CD8-positive, alpha-beta memory T cell (primary cell): ENCODE measurements around the gene KCTD1. TPM values are rescaled to one million over a fixed set of nuclear protein-coding genes. Genes with fewer than 3 reads are reported as not detected.

Experiments
- CTCF ChIA-PET: fragments of 350-600 bp; sonication (Branson Sonifier 250); formaldehyde crosslinking; loops from one replicate; lab custom pipeline; 2021; ENCODE audit warnings: antibody characterized with exemption; lab: Charles Lee
- POLR2A ChIA-PET: fragments of 350-600 bp; sonication (Branson Sonifier 250); formaldehyde crosslinking; loops from one replicate; lab custom pipeline; 2021; ENCODE audit warnings: antibody characterized with exemption; lab: Charles Lee
- DNase-seq, 5 donors: peaks; one replicate each; pipeline versions ENCODE4 v3.0.0 to v3.0.0-alpha.2; 2020 to 2022; ENCODE audit warnings: mixed read lengths in 1 of 5
- H3K27ac ChIP-seq: one replicate; pipeline ENCODE4 v1.7.0; 2013; ENCODE audit warnings: low read depth, mild to moderate bottlenecking, low read length, moderate library complexity
- H3K27me3 ChIP-seq: 2 replicates; pipeline ENCODE4 v1.7.0; 2013; ENCODE audit warnings: low read length, mild to moderate bottlenecking; ENCODE audit not compliant: insufficient read depth, poor library complexity, severe bottlenecking
- H3K36me3 ChIP-seq: 2 replicates; pipeline ENCODE4 v1.7.0; 2013; ENCODE audit warnings: mild to moderate bottlenecking, low read length, moderate library complexity; ENCODE audit not compliant: insufficient read depth
- H3K4me1 ChIP-seq: 2 replicates; pipeline ENCODE4 v1.7.0; 2013; ENCODE audit warnings: mild to moderate bottlenecking, low read length, moderate library complexity; ENCODE audit not compliant: insufficient read depth
- H3K4me3 ChIP-seq: 2 replicates; pipeline ENCODE4 v1.7.0; 2013; ENCODE audit warnings: mild to moderate bottlenecking, low read length
- H3K9me3 ChIP-seq: 2 replicates; pipeline ENCODE4 v1.7.0; 2013; ENCODE audit warnings: mild to moderate bottlenecking, low read length
- H3K27ac Mint-ChIP-seq, 8 donors: one replicate each; pipeline ENCODE4 v1.8.0; 2020 to 2021; ENCODE audit warnings: mixed read lengths in 8 of 8, mild to moderate bottlenecking in 6 of 8, inconsistent platforms in 3 of 8, moderate library complexity in 3 of 8
- H3K27me3 Mint-ChIP-seq, 2 donors: one replicate each; pipeline ENCODE4 v1.8.0; 2020 to 2021; ENCODE audit warnings: mixed read lengths in 2 of 2, mild to moderate bottlenecking in 1 of 2, moderate library complexity in 1 of 2
- H3K36me3 Mint-ChIP-seq, 3 donors: one replicate each; pipeline ENCODE4 v1.8.0; 2020 to 2021; ENCODE audit warnings: mixed read lengths in 3 of 3, inconsistent platforms in 1 of 3, mild to moderate bottlenecking in 1 of 3
- H3K4me1 Mint-ChIP-seq, 3 donors: one replicate each; pipeline ENCODE4 v1.8.0; 2020 to 2021; ENCODE audit warnings: mixed read lengths in 3 of 3, inconsistent platforms in 1 of 3, mild to moderate bottlenecking in 1 of 3
- H3K4me3 Mint-ChIP-seq, 7 donors: one replicate each; pipeline ENCODE4 v1.8.0; 2020 to 2021; ENCODE audit warnings: mixed read lengths in 7 of 7, mild to moderate bottlenecking in 6 of 7, moderate library complexity in 4 of 7, inconsistent platforms in 2 of 7
- H3K9me3 Mint-ChIP-seq, 5 donors: one replicate each; pipeline ENCODE4 v1.8.0; 2020 to 2022; ENCODE audit warnings: mixed read lengths in 5 of 5, mild to moderate bottlenecking in 3 of 5, moderate library complexity in 2 of 5, inconsistent platforms in 1 of 5
- polyA plus RNA-seq: library from polyadenylated mRNA; unstranded; fragments of 300-500 nt; fragmentation: Illumina TruSeq; gene quantifications from one replicate; pipeline ENCODE4 v1.2.3, GENCODE V29; 2021
- total RNA-seq, 2 experiments: library from RNA; stranded (reverse); gene quantifications; one replicate each; pipeline ENCODE4 v1.2.3, GENCODE V29; 2021

The KCTD1 gene
- total RNA-seq (1 to 10 TPM; 3.5 to 4.2 TPM), polyA plus RNA-seq (0.22 TPM)

- Histone ChIP-seq H3K27ac (no peak within 1 kb of the TSS), H3K4me3 (peak within 1 kb of the TSS; percentile 41), H3K4me1 (peaks cover 4% of the 10 kb centered on the region), H3K9me3 (no peaks in the 10 kb centered on the region), H3K36me3 (no peaks in the 10 kb centered on the region), H3K27me3 (peaks cover 18% of the 10 kb centered on the region)
- DNase-seq, result peak; percentile 25 to 75 (median 47)
- ChIA-PET CTCF (no interaction called here), POLR2A (no interaction called here)
- H3K4me3 Mint-ChIP-seq, result peak within 1 kb of the TSS; percentile 80 to 96 (median 84)
- peaks cover 21 to 36% of the 10 kb centered on the region in 2 donors for H3K27me3 Mint-ChIP-seq
- no peaks in the 10 kb centered on the region for H3K36me3 Mint-ChIP-seq
- H3K27ac Mint-ChIP-seq, result peak within 1 kb of the TSS in 2 of 8 donors; percentile 17 to 57
- no peaks in the 10 kb centered on the region for H3K9me3 Mint-ChIP-seq
- peaks cover 33 to 46% (median 45%) of the 10 kb centered on the region in 3 donors for H3K4me1 Mint-ChIP-seq
Observed at GRCh38 chr18:26548415-26549262, at the start of gene KCTD1. Gene KCTD1 (minus strand): TSS chr18:26548553. CDS start chr18:26548536, 17 bp downstream.

- H3K4me1 Mint-ChIP-seq, result no peaks in the 10 kb centered on the region
- Histone ChIP-seq H3K27ac (no peak overlapping the region), H3K27me3 (no peaks in the 10 kb centered on the region), H3K9me3 (no peaks in the 10 kb centered on the region), H3K4me3 (no peak overlapping the region), H3K4me1 (no peaks in the 10 kb centered on the region), H3K36me3 (no peaks in the 10 kb centered on the region)
- H3K27me3 Mint-ChIP-seq, result peaks cover 9 to 16% of the 10 kb centered on the region in 2 donors
- CTCF ChIA-PET, result no interaction called here
- H3K36me3 Mint-ChIP-seq, result no peaks in the 10 kb centered on the region
- no peak overlapping the region for H3K4me3 Mint-ChIP-seq
- H3K27ac Mint-ChIP-seq, result no peak overlapping the region
- POLR2A ChIA-PET, result no interaction called here
- no peak for DNase-seq
- H3K9me3 Mint-ChIP-seq, result peaks cover 0 to 5% (median 0%) of the 10 kb centered on the region in 5 donors
Observed at GRCh38 chr18:26593365-26594320, 45.3 kb upstream of the KCTD1 start.

- Mint-ChIP-seq H3K27ac (no peak overlapping the region), H3K36me3 (no peaks in the 10 kb centered on the region)
- POLR2A ChIA-PET, result no interaction called here
Observed at GRCh38 chr18:26584745-26585144, 36.4 kb upstream of the KCTD1 start.

GRCh38 chr18:26579941-26580618 is 31.7 kb upstream of the KCTD1 start:
- peaks cover 0 to 3% (median 0%) of the 10 kb centered on the region in 5 donors for H3K9me3 Mint-ChIP-seq
- Histone ChIP-seq H3K4me1 (no peaks in the 10 kb centered on the region), H3K27me3 (peaks cover 5% of the 10 kb centered on the region), H3K4me3 (no peak overlapping the region), H3K9me3 (no peaks in the 10 kb centered on the region), H3K27ac (no peak overlapping the region), H3K36me3 (no peaks in the 10 kb centered on the region)
- no peak overlapping the region for H3K4me3 Mint-ChIP-seq
- H3K4me1 Mint-ChIP-seq, result peaks cover 7 to 11% (median 9%) of the 10 kb centered on the region in 3 donors
- H3K36me3 Mint-ChIP-seq, result no peaks in the 10 kb centered on the region
- POLR2A ChIA-PET, result no interaction called here
- peaks cover 16 to 43% of the 10 kb centered on the region in 2 donors for H3K27me3 Mint-ChIP-seq
- DNase-seq, result no peak
- CTCF ChIA-PET, result no interaction called here
- H3K27ac Mint-ChIP-seq, result no peak overlapping the region

More at GRCh38 chr18:26584745-26585144, 36.4 kb upstream of the KCTD1 start:
- no peak overlapping the region for H3K4me3 Mint-ChIP-seq
- H3K4me1 Mint-ChIP-seq, result no peaks in the 10 kb centered on the region
- no peaks in the 10 kb centered on the region for H3K9me3 Mint-ChIP-seq
- H3K27me3 ChIP-seq, result no peaks in the 10 kb centered on the region
- CTCF ChIA-PET, result no interaction called here
- H3K4me3 ChIP-seq, result no peak overlapping the region
- DNase-seq, result no peak
- no peaks in the 10 kb centered on the region for H3K4me1 ChIP-seq
- H3K36me3 ChIP-seq, result no peaks in the 10 kb centered on the region
- no peaks in the 10 kb centered on the region for H3K9me3 ChIP-seq
- peaks cover 9 to 14% of the 10 kb centered on the region in 2 donors for H3K27me3 Mint-ChIP-seq
- no peak overlapping the region for H3K27ac ChIP-seq

- POLR2A ChIA-PET, result no interaction called here
- Mint-ChIP-seq H3K27ac (no peak overlapping the region), H3K27me3 (peaks cover 11 to 55% of the 10 kb centered on the region in 2 donors), H3K36me3 (no peaks in the 10 kb centered on the region), H3K4me1 (peaks cover 10 to 14% (median 11%) of the 10 kb centered on the region in 3 donors), H3K4me3 (peak overlapping the region in 1 of 7 donors; percentile 53), H3K9me3 (peaks cover 0 to 3% (median 0%) of the 10 kb centered on the region in 5 donors)
- no peak for DNase-seq
- H3K4me1 ChIP-seq, result no peaks in the 10 kb centered on the region
- no peaks in the 10 kb centered on the region for H3K9me3 ChIP-seq
- CTCF ChIA-PET, result no interaction called here
- H3K27ac ChIP-seq, result no peak overlapping the region
- H3K36me3 ChIP-seq, result no peaks in the 10 kb centered on the region
- H3K27me3 ChIP-seq, result peaks cover 11% of the 10 kb centered on the region
- H3K4me3 ChIP-seq, result no peak overlapping the region
Observed at GRCh38 chr18:26575865-26576217, 27.5 kb upstream of the KCTD1 start.

GRCh38 chr18:26574958-26575864 is 26.9 kb upstream of the KCTD1 start:
- ChIA-PET CTCF (no interaction called here), POLR2A (no interaction called here)
- Histone ChIP-seq H3K4me1 (no peaks in the 10 kb centered on the region), H3K27me3 (peaks cover 11% of the 10 kb centered on the region), H3K27ac (no peak overlapping the region), H3K9me3 (no peaks in the 10 kb centered on the region), H3K4me3 (no peak overlapping the region), H3K36me3 (no peaks in the 10 kb centered on the region)
- no peak overlapping the region for H3K27ac Mint-ChIP-seq
- peaks cover 10 to 14% (median 11%) of the 10 kb centered on the region in 3 donors for H3K4me1 Mint-ChIP-seq
- no peaks in the 10 kb centered on the region for H3K36me3 Mint-ChIP-seq
- peak overlapping the region in 6 of 7 donors; percentile 28 to 73 (median 50) for H3K4me3 Mint-ChIP-seq
- no peak for DNase-seq
- H3K27me3 Mint-ChIP-seq, result peaks cover 11 to 53% of the 10 kb centered on the region in 2 donors
- H3K9me3 Mint-ChIP-seq, result peaks cover 0 to 3% (median 0%) of the 10 kb centered on the region in 5 donors
